HFF-Myc (cell line): ENCODE measurements around the gene SIGLECL1.

ENCODE experiments used
- DNase-seq: peaks from one replicate; pipeline ENCODE4 v3.0.0-alpha.2; 2011; ENCODE audit warnings: low read depth; ENCODE audit errors: extremely low read depth
- H3K4me3 ChIP-seq: replicated peaks from 2 replicates; pipeline ENCODE4 v1.5.1; 2011; ENCODE audit warnings: low read depth, mild to moderate bottlenecking, control low read depth, low read length
- CTCF ChIP-seq: IDR thresholded peaks from 2 replicates; pipeline ENCODE4 v1.5.1; 2012; ENCODE audit warnings: mild to moderate bottlenecking, low read depth, low read length, control low read depth; ENCODE audit errors: missing control alignments

SIGLECL1 gene

DNA sequence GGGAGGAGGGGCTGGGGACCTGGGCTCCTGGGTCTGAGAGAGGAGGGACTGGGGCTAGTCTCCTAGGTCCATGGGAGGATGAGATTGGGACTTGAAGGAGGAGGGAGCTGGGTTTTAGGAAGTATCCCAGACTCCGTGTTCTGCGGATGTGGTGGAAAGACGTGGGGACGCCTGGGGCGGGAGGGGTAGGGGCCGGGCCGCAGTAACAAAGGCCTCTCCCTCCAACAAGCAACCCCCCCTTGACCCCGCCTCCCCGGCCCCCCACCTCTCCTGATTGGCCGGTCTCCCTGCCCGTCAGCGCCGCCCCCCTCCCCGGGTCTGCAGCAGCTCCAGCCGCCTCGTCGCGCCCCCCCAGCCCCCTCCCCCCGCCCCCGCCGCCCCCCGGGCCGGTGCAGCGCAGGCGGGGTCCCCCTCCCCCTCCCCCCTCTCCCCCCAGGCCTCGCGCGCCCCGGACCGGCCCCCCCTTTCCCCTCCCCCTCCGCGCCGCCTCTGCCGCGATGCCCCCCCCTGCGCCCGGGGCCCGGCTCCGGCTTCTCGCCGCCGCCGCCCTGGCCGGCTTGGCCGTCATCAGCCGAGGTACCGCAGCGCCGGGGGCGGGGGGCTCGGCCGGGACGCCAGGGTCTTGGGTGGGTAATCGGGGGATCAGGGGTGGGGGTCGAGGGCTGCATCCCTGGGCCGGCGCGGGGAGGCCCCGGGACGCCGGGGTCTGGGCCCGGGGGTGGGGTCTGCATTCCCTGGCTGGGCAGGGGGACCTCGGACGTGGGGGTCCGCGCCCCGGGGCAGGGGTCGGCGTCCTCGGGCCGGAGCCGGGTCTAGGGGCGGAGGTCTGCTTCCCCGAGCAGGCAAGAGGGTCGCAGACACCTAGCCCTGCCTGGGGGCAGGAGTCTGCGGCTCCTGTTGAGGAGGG lies 60.7 kb downstream of the SIGLECL1 start, which contains the start of gene IGLON5:
TSS of gene IGLON5 (plus strand) at position 294 of the 907 bp plus-strand sequence. CDS start at position 498, 204 bp downstream.
- no peak within 1 kb of the TSS for H3K4me3 ChIP-seq
- no peak for TF ChIP-seq CTCF
- no peak for DNase-seq

GRCh38 chr19:51316688-51317087 lies 65.8 kb downstream of the SIGLECL1 start:
- H3K4me3 ChIP-seq, result no peak overlapping the region
- no peak for DNase-seq
- TF ChIP-seq CTCF, result no peak

- DNase-seq, result no peak
Measured at GRCh38 chr19:51317376-51317775, 66.5 kb downstream of the SIGLECL1 start.

DNA sequence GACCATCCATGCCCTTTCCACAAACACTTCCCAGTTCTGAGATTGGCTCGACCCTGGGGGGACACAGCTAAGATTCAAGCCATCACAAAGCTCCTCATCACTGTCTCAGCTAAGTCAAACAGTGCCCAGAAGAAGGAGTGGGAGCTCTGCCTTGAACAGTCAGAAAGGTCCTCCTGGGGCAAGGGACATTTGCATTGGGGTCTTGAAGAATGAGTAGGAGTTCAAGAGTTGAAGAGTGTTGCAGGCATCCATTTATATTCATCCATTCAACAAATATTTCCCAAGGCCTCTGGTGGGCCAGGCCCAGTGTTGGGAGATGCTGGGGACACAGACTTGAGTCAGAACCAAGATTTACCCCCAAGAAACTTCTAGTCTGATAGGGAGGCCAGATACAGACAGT lies 67.1 kb downstream of the SIGLECL1 start:
- DNase-seq, result no peak
- TF ChIP-seq CTCF, result no peak
- no peak overlapping the region for H3K4me3 ChIP-seq

More at GRCh38 chr19:51317376-51317775, 66.5 kb downstream of the SIGLECL1 start:
- TF ChIP-seq CTCF, result no peak
- H3K4me3 ChIP-seq, result no peak overlapping the region
